HG02973 (cell line): ENCODE data around the gene IGDCC3.
"Not testable (repeated sequence)": the region's sequence is repeated elsewhere in the genome, so short reads cannot be mapped to it uniquely, and the experiment has no call there.

Experiments
- ATAC-seq: cut with Tn5 transposase; IDR thresholded peaks from one replicate; pipeline ENCODE4 v1.9.1; 2021; ENCODE audit warnings: moderate library complexity; ENCODE audit not compliant: unreplicated experiment

Gene IGDCC3

DNA sequence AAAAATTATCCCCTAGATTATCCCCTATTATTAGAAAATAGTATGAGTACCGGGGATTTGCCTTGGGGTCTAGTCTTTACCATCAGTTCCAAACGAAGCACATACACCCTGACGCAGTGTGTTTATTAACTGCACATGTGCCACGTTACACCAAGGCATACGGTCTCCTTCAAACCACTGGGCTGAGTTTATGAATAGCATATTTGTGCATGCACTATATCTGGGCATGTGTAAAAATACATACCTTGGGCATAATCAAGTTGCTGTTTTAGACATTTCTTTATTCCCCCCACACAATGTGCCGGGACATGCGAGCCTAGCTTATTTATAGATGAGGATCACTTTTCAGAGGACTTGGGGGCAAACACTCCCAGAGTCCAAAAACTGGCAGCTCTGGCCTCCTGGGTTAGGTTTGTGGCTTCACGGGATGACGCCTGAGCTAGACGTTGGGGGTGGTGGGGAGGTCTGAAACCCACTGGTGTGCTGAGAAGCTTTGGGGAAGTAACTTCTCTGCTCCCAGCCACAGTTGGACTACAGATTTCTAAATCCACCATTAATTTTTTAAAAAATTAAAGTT lies 28.7 kb upstream of the IGDCC3 start:
- ATAC-seq, result no peak

GRCh38 chr15:65405791-65406423 lies 28.1 kb upstream of the IGDCC3 start:
- no peak for ATAC-seq

- no peak for ATAC-seq
Measured at GRCh38 chr15:65404186-65404872, 26.5 kb upstream of the IGDCC3 start.

GRCh38 chr15:65402961-65403360 lies 25.2 kb upstream of the IGDCC3 start:
- no peak for ATAC-seq

DNA sequence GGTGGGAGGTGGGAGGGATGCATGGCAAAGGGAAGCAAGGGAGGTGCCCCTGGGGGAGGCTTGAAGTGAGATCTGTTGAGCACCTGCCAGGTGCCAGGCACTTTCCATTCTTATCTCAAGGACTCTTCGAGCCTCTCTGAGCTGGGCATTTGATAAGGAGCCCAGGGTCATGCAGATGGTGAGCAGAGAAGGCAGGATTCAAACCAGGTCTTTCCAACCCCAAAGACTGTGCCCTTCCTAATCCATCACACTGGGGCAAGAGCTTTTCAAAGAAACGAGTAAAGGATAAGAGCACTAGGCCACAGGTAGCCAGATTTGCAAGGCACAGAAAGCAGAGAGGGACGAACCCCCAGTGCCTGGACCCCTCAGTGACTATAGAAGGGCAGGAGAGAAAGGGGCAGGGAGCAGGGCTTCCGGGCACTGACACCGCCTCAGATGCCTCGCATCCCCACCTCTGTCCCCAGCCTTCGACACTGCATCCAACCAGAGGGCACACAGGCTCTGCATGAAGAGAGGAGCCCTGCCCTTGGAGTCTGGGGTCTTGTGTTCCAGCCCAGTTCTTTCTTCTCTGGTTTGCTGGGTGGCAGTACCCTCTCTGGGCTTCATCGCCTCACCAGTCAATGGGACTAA lies 23.9 kb upstream of the IGDCC3 start:
- ATAC-seq, result no peak

- no peak for ATAC-seq
Measured at GRCh38 chr15:65400760-65401610, 23.2 kb upstream of the IGDCC3 start.

DNA sequence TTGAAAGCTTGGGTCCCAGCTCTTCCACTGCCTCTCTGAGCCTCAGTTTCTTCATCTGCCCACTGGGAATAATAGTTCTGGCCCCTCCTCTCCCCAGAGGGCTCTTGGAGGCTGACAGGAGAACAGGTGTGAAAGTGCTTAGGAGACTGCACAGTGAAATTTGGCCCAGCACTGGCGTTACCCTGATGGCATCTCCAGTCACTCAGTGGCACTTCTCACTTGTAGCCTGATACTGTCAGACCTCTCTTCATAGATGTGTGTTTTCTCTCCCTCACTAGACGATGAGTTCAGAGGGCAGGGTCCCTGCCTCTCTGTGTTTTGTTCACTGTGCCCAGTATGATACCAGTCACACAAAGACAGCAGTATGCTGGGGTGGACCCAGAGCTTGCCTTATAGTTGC lies 22.2 kb upstream of the IGDCC3 start:
- ATAC-seq, result no peak

DNA sequence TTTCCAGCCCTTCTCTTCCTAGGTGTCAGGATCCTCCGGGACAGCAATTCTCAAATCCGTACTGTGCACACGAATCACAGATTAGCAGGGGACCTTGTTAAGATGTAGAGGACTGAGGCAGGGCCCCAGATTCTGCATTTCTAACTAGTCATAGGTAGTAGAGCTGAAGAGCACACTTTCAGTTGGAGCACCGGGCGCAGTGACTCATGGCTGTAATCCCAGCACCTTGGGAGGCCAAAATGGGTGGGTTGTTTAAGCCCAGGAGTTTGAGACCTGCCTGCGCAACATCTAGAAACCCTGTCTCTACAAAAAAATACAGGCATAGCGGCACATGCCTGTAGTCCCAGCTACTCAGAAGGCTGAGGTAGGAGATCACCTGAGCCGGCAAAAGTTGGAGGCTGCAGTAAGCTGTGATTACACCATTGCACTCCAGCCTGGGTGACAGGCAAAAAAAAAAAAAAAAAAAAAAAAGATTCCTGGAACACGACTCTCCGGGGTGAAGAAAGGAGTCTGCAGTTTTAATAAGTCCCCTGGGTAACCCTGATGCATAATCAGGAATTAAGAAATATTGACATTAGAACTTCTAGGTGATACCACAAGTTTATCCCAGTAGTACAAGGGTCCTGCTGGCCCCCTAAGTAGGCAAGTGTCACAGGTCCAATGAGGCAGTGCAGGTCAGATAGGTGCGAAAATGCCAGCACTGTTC lies 21.4 kb upstream of the IGDCC3 start:
- ATAC-seq, result no peak

- ATAC-seq, result not testable (repeated sequence)
Measured at GRCh38 chr15:65398486-65398885, 20.7 kb upstream of the IGDCC3 start.

- ATAC-seq, result no peak
Measured at GRCh38 chr15:65396965-65397317, 19.1 kb upstream of the IGDCC3 start.

DNA sequence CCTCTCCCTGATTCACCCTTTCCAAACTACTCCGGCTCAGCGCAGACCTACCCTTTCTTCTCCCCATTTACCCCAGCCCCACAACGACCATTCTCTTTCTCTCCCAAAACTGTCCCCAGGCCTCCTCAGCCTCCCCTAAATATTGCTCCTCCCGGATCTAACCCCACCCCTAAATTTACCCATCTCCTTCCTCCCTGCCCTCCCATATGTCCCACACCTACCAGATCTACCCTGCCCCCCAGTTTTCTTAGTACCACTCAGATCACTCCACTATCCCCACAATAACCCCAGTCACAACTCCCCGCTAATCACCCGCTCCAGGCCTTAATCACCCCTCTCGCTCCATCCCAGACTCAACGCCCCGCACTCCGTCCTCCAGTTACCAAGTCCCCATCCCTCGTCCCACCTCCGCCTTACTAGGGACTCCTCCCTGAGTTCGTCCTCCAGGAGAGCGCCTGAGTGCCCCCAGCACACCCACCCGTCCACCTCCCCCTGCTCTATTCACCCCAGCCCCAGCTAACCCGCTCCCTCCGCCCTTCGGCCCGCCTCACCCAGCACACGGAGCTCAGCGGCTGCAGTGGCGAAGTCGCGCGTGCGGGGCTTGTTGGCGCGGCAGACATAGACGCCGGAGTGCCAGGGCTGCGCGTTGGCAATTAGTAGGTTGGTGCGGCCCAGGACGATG lies 18.6 kb upstream of the IGDCC3 start:
- no peak for ATAC-seq

- no peak for ATAC-seq
Measured at GRCh38 chr15:65395567-65396202, 17.9 kb upstream of the IGDCC3 start.

DNA sequence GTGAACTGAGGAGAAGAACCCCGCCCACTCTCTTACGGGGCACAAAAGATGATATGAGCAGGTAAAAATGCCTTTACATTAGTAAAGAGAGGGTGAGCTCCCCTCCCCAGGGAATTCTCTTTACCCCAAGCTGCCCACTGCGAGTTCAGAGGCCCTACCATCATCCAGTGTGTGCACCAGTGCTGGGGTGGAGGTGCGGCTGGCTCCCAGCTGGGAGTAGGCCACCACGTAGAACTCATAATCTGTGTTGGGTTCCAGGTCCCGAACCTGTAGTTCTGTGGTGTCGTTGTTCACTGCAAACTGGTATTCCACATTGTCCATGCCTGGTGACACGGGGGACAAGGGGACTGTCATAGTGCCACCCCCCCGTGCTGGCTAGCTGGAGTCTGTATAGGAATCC lies 17.1 kb upstream of the IGDCC3 start:
- ATAC-seq, result no peak

DNA sequence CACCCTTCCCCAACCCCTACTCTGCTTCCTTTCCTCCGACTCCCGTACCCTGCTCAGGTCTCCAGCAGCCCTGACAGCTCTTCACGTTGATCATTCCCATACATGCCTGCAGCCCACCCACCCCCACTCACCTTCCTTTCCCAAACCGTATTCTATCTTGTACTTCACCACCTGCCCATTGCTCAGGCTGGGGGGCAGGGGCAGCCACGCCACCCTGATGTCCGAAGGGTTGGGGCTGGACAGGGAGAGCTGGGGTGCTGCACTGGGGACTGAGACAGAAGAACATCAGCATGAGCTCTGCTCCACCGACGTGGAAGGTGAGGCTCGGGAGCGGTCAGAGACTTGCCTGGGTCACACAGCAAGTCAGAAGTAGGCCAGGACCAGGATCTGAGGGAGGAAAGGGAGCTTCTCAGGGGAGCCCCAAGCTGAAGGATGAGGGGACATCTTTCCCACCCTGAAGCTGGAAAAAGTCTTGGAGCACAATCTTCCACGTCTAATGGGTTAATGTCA lies 16.5 kb upstream of the IGDCC3 start:
- ATAC-seq, result no peak

GRCh38 chr15:65393557-65393956 lies 15.8 kb upstream of the IGDCC3 start:
- ATAC-seq, result no peak

DNA sequence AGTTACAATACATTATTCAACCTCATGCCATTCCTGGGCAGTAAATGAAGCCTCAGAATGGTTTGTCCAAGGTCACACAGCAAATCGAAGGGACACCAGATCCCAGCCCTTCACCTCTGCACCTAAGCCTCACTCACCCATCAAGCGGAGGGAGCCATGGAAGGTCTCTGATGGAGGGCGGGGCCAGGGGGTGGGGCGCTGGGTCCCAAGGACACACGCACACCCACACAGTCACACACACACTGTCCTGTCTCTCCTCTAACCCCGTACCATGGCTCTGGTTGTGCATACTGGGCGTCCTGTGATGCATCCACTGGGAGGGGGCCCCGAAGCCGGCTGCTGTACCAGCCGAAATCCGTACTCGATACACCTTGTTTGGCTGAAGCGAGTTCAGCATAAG lies 15.3 kb upstream of the IGDCC3 start:
- ATAC-seq, result no peak

DNA sequence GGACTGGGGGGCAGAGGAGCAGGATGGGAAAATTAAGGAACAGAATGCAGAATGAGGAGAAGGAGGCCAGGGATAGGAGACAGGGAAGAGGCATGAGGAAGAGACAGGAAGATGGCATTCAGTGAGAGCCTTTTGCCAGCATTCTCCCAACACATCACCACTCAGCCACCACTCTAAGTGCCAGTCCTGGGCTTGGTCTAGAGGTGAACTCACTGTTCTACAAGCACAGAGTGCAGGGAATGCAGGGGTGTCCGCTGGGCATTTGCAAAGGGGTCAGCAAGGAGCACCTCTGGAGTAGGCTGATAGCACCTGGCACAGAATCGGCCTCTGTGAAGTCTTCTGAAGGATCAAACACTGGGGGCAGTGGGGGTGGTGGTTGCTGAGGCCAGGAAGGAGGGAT lies 14.6 kb upstream of the IGDCC3 start:
- ATAC-seq, result no peak

- no peak for ATAC-seq
Measured at GRCh38 chr15:65391732-65392131, 13.9 kb upstream of the IGDCC3 start.

- no peak for ATAC-seq
Measured at GRCh38 chr15:65390447-65390846, 12.6 kb upstream of the IGDCC3 start.
